Measurements from ENCODE around the gene TMEM219.
A peak's percentile ranks its signal among the peaks of the same experiment; 100 is the strongest.

The TMEM219 gene

GRCh38 chr16:29995324-29995910 lies 33.5 kb downstream of the TMEM219 start, which contains the start of gene HIRIP3:
HIRIP3 (minus strand) TSS chr16:29995617; CDS start chr16:29995605, 12 bp downstream.
- DNase-seq (ENCODE audit: low read depth) = peak; percentile 73

GRCh38 chr16:29995911-29996765 lies 34.3 kb downstream of the TMEM219 start, which contains the start of gene INO80E:
INO80E (plus strand) TSS chr16:29996241; CDS start chr16:29996311, 70 bp downstream.
- peak; percentile 99 for DNase-seq (ENCODE audit: low read depth)

- no peak for DNase-seq (ENCODE audit: low read depth)
These were observed 34.9 kb downstream of the TMEM219 start for GRCh38 chr16:29996766-29997250.

- DNase-seq (ENCODE audit: low read depth) = no peak
These were observed 37.7 kb downstream of the TMEM219 start for GRCh38 chr16:29999605-30000004.

GRCh38 chr16:30000735-30001631 lies 39.1 kb downstream of the TMEM219 start:
- no peak for DNase-seq (ENCODE audit: low read depth)

- DNase-seq (ENCODE audit: low read depth) = no peak
These were observed 40.9 kb downstream of the TMEM219 start for GRCh38 chr16:30002614-30003346.

GRCh38 chr16:30003670-30004423 lies 42.0 kb downstream of the TMEM219 start:
- DNase-seq (ENCODE audit: low read depth) = no peak

- no peak for DNase-seq (ENCODE audit: low read depth)
These were observed 42.5 kb downstream of the TMEM219 start for GRCh38 chr16:30004424-30004776.

GRCh38 chr16:30004811-30005242 lies 42.9 kb downstream of the TMEM219 start:
- DNase-seq (ENCODE audit: low read depth) = no peak

- DNase-seq (ENCODE audit: low read depth) = no peak
These were observed 43.6 kb downstream of the TMEM219 start for GRCh38 chr16:30005341-30006094.

GRCh38 chr16:30006095-30006473 lies 44.2 kb downstream of the TMEM219 start:
- no peak for DNase-seq (ENCODE audit: low read depth)

GRCh38 chr16:30006659-30007377 lies 44.9 kb downstream of the TMEM219 start:
- DNase-seq (ENCODE audit: low read depth) = no peak

GRCh38 chr16:30007378-30007895 lies 45.6 kb downstream of the TMEM219 start:
- no peak for DNase-seq (ENCODE audit: low read depth)

- DNase-seq (ENCODE audit: low read depth) = no peak
These were observed 47.4 kb downstream of the TMEM219 start for GRCh38 chr16:30009085-30009862.

- no peak for DNase-seq (ENCODE audit: low read depth)
These were observed 48.3 kb downstream of the TMEM219 start for GRCh38 chr16:30009990-30010843.

- DNase-seq (ENCODE audit: low read depth) = no peak
These were observed 49.2 kb downstream of the TMEM219 start, which contains the start of gene DOC2A for GRCh38 chr16:30010844-30011713. DOC2A (minus strand) TSS chr16:30011027; CDS start chr16:30010222, 805 bp downstream.
